Measurements from ENCODE around the gene PRKACB. TPM values are rescaled to one million over a fixed set of nuclear protein-coding genes. Genes with fewer than 3 reads are reported as not detected.

Gene PRKACB
- total RNA-seq, 1 donor from 2014 or later, result 38.1 TPM

DNA sequence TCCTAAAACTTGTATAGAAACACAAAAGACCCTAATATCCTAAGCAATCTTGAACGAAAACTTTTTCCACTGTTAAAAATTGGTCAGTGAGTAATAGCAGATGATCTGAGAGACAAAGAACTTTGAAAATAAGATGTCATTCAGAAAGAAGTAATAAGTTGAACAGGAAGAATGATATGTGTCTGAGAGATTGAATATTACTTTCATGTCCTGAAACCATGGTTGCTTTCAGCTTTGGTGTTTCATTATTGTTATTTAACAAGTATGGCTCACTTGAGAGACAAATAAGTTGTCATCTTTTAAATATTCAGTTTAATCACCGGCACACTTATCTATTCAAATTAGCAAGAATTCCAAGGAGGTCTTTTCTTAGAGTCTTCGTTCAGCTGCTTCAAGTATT is 11.4 kb downstream of the PRKACB start:
- DNase-seq (ENCODE audit: low spot score), result no peak

- DNase-seq (ENCODE audit: low spot score), result no peak
Measured at GRCh38 chr1:84156210-84156621, 12.1 kb downstream of the PRKACB start.

DNA sequence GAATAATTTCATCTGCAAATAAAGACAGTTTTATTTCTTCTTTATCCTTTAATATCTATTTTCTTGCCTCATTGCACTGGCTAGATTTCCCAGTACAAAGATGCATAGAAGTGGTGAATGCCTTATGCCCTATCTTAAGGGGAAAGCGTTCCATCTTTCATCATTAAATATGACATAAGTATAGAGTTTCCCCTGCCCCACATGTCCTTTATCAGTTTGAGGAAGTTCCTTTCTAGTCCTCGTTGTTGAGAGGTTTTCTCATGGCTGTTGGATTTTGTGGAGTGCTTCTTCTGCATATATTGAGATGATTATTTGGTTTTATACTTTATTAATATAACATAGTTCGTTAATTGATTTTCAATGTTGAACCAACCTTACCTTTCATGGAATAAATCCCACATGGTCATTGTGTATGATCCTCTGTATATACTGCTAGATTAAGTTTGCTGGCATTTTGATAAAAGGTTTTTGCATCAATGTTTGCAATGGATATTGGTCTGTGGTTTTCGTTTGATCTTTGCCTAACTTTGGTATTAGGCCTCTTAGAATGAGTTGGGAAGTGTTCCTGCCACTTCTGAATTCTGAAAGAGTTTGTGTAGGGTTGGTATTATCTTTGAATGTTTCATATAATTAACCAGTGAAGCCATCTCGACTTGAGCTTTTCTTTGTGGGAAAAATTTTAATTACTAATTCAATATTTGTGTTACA is 15.6 kb downstream of the PRKACB start:
- DNase-seq (ENCODE audit: low spot score), result no peak

GRCh38 chr1:84162295-84162694 is 18.2 kb downstream of the PRKACB start:
- no peak for DNase-seq (ENCODE audit: low spot score)

GRCh38 chr1:84163123-84163931 is 19.3 kb downstream of the PRKACB start:
- DNase-seq (ENCODE audit: low spot score), result no peak

GRCh38 chr1:84164161-84164560 is 20.1 kb downstream of the PRKACB start:
- no peak for DNase-seq (ENCODE audit: low spot score)

DNA sequence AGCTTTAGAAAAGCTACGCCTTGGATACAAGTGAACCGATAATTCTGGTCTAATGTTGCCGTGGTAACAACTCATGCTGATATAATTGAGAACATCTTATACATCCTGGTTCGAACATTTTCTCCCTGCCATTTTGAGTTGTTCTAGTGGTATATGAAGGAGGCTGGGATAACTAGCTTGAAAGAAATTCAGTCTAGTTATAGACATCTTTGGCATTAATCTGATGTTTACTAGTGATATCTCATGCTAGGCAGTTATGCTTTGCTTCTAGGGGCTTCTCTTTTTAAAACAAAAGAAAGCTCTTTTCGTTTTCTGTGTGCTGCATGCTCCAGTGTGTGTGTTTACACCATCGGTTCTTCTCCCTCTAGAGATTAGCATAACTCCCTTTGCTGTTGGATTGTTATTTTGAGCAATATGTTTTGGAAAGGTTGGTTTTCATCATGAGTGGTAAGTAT is 20.5 kb downstream of the PRKACB start:
- no peak for DNase-seq (ENCODE audit: low spot score)

- no peak for DNase-seq (ENCODE audit: low spot score)
Measured at GRCh38 chr1:84165601-84166000, 21.5 kb downstream of the PRKACB start.

- no peak for DNase-seq (ENCODE audit: low spot score)
Measured at GRCh38 chr1:84166797-84167196, 22.7 kb downstream of the PRKACB start.

- DNase-seq (ENCODE audit: low spot score), result no peak
Measured at GRCh38 chr1:84168783-84169182, 24.7 kb downstream of the PRKACB start.

- DNase-seq (ENCODE audit: low spot score), result no peak
Measured at GRCh38 chr1:84170171-84170570, 26.1 kb downstream of the PRKACB start.

DNA sequence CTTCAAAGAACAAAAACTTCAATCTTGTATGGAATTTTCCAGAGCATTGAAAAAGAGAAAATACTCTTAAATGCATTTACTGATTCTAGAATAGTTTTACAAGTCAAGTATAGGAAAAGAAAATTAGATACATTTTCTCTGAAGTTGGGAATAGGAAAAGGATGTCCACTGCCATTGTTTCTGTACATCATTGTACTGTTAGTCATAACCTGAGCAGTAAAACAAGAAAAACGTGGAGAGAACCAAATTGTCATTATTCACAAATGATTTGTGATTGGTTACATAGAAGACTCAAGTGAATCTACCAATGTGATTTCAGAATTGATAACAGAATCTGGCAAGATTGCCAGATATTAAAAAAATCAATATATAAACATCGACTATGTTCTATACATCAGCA is 27.4 kb downstream of the PRKACB start:
- no peak for DNase-seq (ENCODE audit: low spot score)

DNA sequence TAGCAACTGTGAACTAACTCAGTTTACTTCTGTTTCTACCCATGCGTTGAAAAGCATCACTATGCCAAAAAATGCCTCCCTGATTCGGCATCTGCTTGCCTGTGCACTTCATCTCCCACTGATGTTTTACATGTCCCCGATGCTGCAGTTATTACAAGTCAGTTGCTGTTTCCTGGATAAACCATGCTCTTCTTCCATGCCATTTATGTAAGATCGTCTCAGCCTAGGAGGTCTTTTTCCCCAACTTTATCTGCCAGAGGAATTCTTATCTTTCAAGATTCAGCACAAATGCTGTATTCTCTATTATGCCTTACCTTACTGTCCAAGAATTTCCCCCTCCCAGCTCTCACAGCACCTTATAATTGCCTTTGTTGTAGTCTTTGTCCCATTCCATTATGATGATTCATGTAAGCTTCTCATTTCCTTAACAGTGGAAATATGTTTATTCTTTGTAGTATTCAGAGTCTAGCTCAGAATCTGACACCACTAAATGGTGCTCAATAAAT is 30.0 kb downstream of the PRKACB start:
- DNase-seq (ENCODE audit: low spot score), result no peak

DNA sequence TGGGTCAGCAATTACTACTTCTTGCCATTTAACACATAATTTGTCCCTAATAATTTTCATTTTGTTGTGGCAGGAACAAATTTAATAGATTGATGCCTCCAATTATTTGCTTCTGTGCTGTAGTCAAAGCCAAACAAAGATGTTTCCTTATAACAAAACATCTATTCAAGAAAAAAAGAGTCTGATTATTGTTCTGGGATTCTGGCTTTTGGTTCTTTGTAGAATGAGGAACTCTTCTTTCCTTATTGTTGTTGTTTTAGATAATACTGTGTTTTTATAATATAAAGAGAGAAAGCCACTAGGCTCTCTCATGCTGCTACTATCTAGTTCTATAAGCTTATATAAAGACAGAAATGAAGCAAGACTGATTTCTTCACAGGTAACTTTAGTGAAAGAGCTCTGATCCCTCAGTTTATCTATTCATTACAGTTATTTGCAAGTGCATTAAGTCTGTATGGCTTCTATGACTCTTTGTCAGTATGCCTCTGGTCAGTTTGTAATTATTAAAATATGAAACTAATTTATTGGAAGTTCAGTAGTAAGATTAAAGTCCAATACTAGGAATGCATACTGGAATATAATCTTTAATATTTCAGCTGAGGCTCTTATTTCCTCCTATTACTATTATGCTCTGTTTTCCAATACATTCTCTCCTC is 37.4 kb downstream of the PRKACB start:
- DNase-seq (ENCODE audit: low spot score), result no peak

- no peak for DNase-seq (ENCODE audit: low spot score)
Measured at GRCh38 chr1:84190455-84190854, 46.4 kb downstream of the PRKACB start.

DNA sequence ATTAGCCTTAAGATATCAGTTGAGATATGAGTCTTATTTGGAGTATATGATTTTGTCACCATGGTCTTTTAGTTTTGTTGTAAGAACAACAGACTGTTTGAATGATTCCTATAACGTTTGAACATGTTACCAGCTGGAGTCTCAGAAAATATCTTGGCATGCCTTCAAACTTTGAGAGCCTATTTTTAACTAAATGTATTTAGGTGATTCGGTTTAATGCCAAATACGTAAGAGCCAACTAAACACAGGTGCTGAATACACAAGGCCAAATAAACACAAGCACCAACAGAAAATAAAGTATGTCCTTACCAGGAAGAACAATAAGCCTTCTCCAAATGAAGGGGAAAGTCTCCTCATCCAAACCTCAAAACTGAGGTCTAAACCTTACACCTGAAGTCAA is 48.6 kb downstream of the PRKACB start:
- no peak for DNase-seq (ENCODE audit: low spot score)

DNA sequence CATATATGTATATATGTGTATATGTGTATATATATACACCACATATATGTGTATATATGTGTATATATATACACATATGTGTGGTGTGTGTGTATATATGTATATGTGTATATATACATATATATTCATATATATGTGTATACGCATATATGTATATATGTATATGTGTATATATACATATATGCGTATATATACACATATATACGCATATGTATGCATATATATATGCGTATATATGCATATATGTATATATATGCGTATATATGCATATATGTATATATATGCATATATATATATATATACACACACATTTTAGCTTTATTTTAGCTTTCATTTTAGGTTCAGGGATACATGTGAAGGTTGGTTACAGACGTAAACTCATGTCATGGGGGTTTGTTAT is 54.8 kb downstream of the PRKACB start:
- no peak for DNase-seq (ENCODE audit: low spot score)

DNA sequence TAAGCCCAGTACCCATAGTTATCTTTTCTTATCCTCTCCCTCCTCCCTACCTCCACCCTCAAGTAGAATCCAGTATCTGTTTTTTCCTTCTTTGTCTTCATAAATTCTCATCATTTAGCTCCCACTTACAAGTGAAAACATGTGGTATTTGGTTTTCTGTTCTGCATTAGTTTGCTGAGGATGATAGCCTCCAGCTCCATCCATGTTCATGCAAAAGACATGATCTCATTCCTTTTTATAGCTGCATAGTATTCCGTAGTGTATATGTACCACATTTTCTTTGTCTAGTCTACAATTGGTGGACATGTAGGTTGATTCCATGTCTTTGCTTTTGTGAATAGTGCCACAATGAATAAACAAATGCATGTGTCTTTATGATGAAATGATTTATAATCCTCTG is 55.2 kb downstream of the PRKACB start:
- no peak for DNase-seq (ENCODE audit: low spot score)

- DNase-seq (ENCODE audit: low spot score), result no peak
Measured at GRCh38 chr1:84202126-84202525, 58.1 kb downstream of the PRKACB start.

DNA sequence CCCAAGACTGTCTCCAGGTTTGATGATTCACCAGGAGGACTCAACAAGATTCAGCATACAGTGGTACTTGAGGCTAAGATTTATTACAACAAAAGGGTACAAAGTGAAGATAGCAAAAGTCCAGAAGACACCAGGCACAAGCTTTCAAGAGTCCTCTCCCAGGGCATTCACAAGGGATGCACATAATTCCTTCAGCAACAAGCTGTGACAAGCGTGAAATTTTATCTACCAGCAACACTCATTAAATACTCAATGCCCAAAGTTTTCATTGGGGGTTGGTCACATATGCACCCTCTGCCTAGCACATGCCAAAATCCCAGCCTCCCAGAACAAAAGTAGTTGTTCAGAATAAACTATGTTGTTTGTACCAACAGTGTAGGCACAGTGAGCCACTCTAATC is 62.3 kb downstream of the PRKACB start:
- DNase-seq (ENCODE audit: low spot score), result no peak

GRCh38 chr1:84208935-84209334 is 64.9 kb downstream of the PRKACB start:
- DNase-seq (ENCODE audit: low spot score), result no peak
